Measurements from ENCODE around the gene OTX2.

DNA sequence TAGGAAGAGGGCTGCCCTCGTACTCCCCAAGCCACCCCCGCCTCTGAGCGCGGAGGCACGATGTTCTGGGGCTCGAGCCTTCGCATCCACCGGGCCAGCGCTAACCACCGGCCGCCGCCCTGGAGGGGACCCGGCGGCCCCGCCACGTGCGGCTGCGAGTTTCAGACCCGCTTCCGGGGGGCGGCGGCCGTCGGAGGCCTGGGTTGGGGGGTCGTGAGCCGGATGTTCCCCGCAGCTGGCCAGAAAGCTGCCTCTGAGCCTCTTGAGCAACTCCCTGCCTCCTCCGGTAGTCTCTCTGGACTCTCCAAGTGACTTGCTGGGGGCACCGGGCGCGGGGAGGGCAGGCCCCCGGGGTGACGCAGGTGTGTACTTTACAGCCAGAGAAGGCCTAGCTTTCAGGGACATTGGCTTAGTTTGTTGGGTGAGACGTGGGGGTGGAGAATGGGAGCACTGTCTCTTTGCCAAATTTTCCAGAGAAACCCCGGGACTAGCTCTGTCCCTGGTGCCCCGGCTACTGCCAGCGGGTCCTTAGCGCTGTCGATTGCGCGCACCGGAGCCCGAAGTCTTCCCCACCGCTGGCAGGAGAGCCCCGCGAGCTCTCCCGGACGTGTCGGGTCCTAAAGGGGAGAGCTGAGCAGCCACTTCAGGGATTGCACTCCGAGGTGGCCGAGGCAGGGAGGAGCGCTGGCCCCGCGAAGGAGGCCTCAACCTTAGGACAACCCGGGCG, 15.6 kb downstream of the OTX2 start:
- TF ChIP-seq, protein P1, sequence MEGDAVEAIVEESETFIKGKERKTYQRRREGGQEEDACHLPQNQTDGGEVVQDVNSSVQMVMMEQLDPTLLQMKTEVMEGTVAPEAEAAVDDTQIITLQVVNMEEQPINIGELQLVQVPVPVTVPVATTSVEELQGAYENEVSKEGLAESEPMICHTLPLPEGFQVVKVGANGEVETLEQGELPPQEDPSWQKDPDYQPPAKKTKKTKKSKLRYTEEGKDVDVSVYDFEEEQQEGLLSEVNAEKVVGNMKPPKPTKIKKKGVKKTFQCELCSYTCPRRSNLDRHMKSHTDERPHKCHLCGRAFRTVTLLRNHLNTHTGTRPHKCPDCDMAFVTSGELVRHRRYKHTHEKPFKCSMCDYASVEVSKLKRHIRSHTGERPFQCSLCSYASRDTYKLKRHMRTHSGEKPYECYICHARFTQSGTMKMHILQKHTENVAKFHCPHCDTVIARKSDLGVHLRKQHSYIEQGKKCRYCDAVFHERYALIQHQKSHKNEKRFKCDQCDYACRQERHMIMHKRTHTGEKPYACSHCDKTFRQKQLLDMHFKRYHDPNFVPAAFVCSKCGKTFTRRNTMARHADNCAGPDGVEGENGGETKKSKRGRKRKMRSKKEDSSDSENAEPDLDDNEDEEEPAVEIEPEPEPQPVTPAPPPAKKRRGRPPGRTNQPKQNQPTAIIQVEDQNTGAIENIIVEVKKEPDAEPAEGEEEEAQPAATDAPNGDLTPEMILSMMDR (IDR thresholded peaks at IDR 0.05), result no peak
- TF ChIP-seq POLR2A (IDR thresholded peaks at IDR 0.05), result no peak

Data from adrenal gland (tissue), 5 donors.